Measurements from ENCODE around the gene SUSD6. TPM values are rescaled to one million over a fixed set of nuclear protein-coding genes. Genes with fewer than 3 reads are reported as not detected.

Gene SUSD6
- total RNA-seq, 1 experiment from 2014 or later: 8.6 TPM

GRCh38 chr14:69760810-69761209, 149.4 kb downstream of the SUSD6 start:
- DNase-seq (ENCODE audit: low read depth): no peak

GRCh38 chr14:69763761-69764510, 152.5 kb downstream of the SUSD6 start:
- DNase-seq (ENCODE audit: low read depth): peak; percentile 24

Other genes with a start within 250 kb of the SUSD6 start
- gene ERH, start 213.3 kb upstream of the SUSD6 start, total RNA-seq (2014; rRNA removed; shearing (Covaris generic)): 144 and 203 TPM in 2 replicates
- gene SLC39A9, start 212.9 kb upstream of the SUSD6 start, total RNA-seq (2014; rRNA removed; shearing (Covaris generic)): 87.5 and 108 TPM in 2 replicates
- gene PLEKHD1, start 126.9 kb upstream of the SUSD6 start, total RNA-seq (2014; rRNA removed; shearing (Covaris generic)): not detected in 2 replicates
- not detected in 2 replicates for gene CCDC177, start 36.7 kb upstream of the SUSD6 start, total RNA-seq (2014; rRNA removed; shearing (Covaris generic))
- 85.9 and 94.1 TPM in 2 replicates for gene SRSF5, start 155.5 kb downstream of the SUSD6 start, total RNA-seq (2014; rRNA removed; shearing (Covaris generic))
- gene SLC10A1, start 185.6 kb downstream of the SUSD6 start, total RNA-seq (2014; rRNA removed; shearing (Covaris generic)): not detected in 2 replicates